Astrocyte of the cerebellum (primary cell): ENCODE measurements around the gene C19orf44.
A peak's percentile ranks its signal among the peaks of the same experiment; 100 is the strongest.

ENCODE experiments used
- DNase-seq: peaks from one replicate; pipeline ENCODE4 v3.0.0-alpha.2; 2011; ENCODE audit warnings: low read depth
- H3K4me3 ChIP-seq: 2 replicates; pipeline ENCODE4 v1.5.1; 2011; ENCODE audit warnings: mild to moderate bottlenecking, low read depth, low read length, moderate library complexity
- CTCF ChIP-seq: IDR thresholded peaks from 2 replicates; pipeline ENCODE4 v1.5.1; 2012; ENCODE audit warnings: low read length, low read depth, moderate library complexity, mild to moderate bottlenecking; ENCODE audit errors: missing control alignments
- in situ Hi-C: cut with HindIII; loops from 2 replicates; pipeline ENCODE4 v1.10.0; 2017; ENCODE audit warnings: low sequenced_read_pairs

The C19orf44 gene

GRCh38 chr19:16527334-16527935 lies 31.2 kb downstream of the C19orf44 start:
- DNase-seq, result no peak
- no peak overlapping the region for H3K4me3 ChIP-seq
- in situ Hi-C loops, result no loop called here
- TF ChIP-seq CTCF, result no peak

- in situ Hi-C loops, result no loop called here
- no peak overlapping the region for H3K4me3 ChIP-seq
- peak; percentile 38 for TF ChIP-seq CTCF
- no peak for DNase-seq
Observed at GRCh38 chr19:16527971-16528521, 31.9 kb downstream of the C19orf44 start.

- H3K4me3 ChIP-seq, result no peak overlapping the region
- in situ Hi-C loops, result no loop called here
- DNase-seq, result no peak
- TF ChIP-seq CTCF, result no peak
Observed at GRCh38 chr19:16529466-16530144, 33.4 kb downstream of the C19orf44 start.

GRCh38 chr19:16530540-16531379 lies 34.6 kb downstream of the C19orf44 start:
- no peak overlapping the region for H3K4me3 ChIP-seq
- TF ChIP-seq CTCF, result no peak
- no peak for DNase-seq
- in situ Hi-C loops, result no loop called here

GRCh38 chr19:16531380-16531669 lies 35.1 kb downstream of the C19orf44 start:
- in situ Hi-C loops, result no loop called here
- TF ChIP-seq CTCF, result no peak
- no peak for DNase-seq
- no peak overlapping the region for H3K4me3 ChIP-seq

GRCh38 chr19:16532440-16533234 lies 36.4 kb downstream of the C19orf44 start:
- in situ Hi-C loops, result no loop called here

More at GRCh38 chr19:16532440-16533234, 36.4 kb downstream of the C19orf44 start:
- no peak for TF ChIP-seq CTCF
- no peak for DNase-seq
- no peak overlapping the region for H3K4me3 ChIP-seq
